SJCRH30 (cell line): ENCODE measurements around the gene RABEP2. TPM values are rescaled to one million over a fixed set of nuclear protein-coding genes. Genes with fewer than 3 reads are reported as not detected.
"Not testable (repeated sequence)": the region's sequence is repeated elsewhere in the genome, so short reads cannot be mapped to it uniquely, and the experiment has no call there.

Experiments
- DNase-seq, 2 experiments: peaks; one replicate each; pipeline ENCODE4 v3.0.0-alpha.2; 2015 to 2020
- H3K27ac ChIP-seq: fragments of 250-450 bp; sonication (Bioruptor Pico); 2 replicates; pipeline ENCODE4 v1.5.1; 2020; ENCODE audit warnings: mild to moderate bottlenecking, moderate library complexity
- H3K27me3 ChIP-seq: fragments of 250-450 bp; sonication (Bioruptor Pico); 2 replicates; pipeline ENCODE4 v1.5.1; 2020; ENCODE audit warnings: mild to moderate bottlenecking, moderate library complexity
- H3K36me3 ChIP-seq: fragments of 250-450 bp; sonication (Bioruptor Pico); 2 replicates; pipeline ENCODE4 v1.5.1; 2020; ENCODE audit warnings: mild to moderate bottlenecking, moderate library complexity
- H3K4me1 ChIP-seq: fragments of 250-450 bp; sonication (Bioruptor Pico); 2 replicates; pipeline ENCODE4 v1.5.1; 2020; ENCODE audit warnings: mild to moderate bottlenecking, moderate library complexity
- H3K4me3 ChIP-seq: fragments of 250-450 bp; sonication (Bioruptor Pico); 2 replicates; pipeline ENCODE4 v1.5.1; 2020; ENCODE audit warnings: mild to moderate bottlenecking, moderate library complexity
- H3K9me3 ChIP-seq: fragments of 250-450 bp; sonication (Bioruptor Pico); replicated peaks from 2 replicates; pipeline ENCODE4 v1.5.1; 2020; ENCODE audit warnings: mild to moderate bottlenecking, moderate library complexity
- total RNA-seq: library from RNA; depleted of rRNA; stranded (reverse); fragments of >200 nt; shearing (Covaris generic); gene quantifications from 2 replicates; pipeline ENCODE4 v1.2.3, GENCODE V29; 2014; rRNA removed

RABEP2 gene, protein sequence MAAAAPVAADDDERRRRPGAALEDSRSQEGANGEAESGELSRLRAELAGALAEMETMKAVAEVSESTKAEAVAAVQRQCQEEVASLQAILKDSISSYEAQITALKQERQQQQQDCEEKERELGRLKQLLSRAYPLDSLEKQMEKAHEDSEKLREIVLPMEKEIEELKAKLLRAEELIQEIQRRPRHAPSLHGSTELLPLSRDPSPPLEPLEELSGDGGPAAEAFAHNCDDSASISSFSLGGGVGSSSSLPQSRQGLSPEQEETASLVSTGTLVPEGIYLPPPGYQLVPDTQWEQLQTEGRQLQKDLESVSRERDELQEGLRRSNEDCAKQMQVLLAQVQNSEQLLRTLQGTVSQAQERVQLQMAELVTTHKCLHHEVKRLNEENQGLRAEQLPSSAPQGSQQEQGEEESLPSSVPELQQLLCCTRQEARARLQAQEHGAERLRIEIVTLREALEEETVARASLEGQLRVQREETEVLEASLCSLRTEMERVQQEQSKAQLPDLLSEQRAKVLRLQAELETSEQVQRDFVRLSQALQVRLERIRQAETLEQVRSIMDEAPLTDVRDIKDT
- 7.4 and 8.1 TPM in 2 replicates for total RNA-seq

- peak; percentile 92 to 94 for DNase-seq
- Histone ChIP-seq H3K36me3 (no peaks in the 10 kb centered on the region), H3K27ac (peak within 1 kb of the TSS; percentile 93), H3K9me3 (no peaks in the 10 kb centered on the region), H3K4me1 (no peaks in the 10 kb centered on the region), H3K27me3 (no peaks in the 10 kb centered on the region), H3K4me3 (peak within 1 kb of the TSS; percentile 86)
These were observed at the start of gene RABEP2 for GRCh38 chr16:28924762-28925385. RABEP2 (minus strand) TSS chr16:28925238; CDS start chr16:28925163, 75 bp downstream.

- no peaks in the 10 kb centered on the region for H3K4me1 ChIP-seq
- peak; percentile 95 for DNase-seq
These were observed 49.6 kb upstream of the RABEP2 start, which contains the start of gene SPNS1 for GRCh38 chr16:28974437-28975157. SPNS1 (plus strand) TSS chr16:28974778; CDS start chr16:28975152, 374 bp downstream.

GRCh38 chr16:28974007-28974436 lies 49.0 kb upstream of the RABEP2 start:
- peak; percentile 73 to 74 for DNase-seq
- Histone ChIP-seq H3K4me1 (no peaks in the 10 kb centered on the region), H3K36me3 (no peaks in the 10 kb centered on the region), H3K4me3 (peak overlapping the region; percentile 83), H3K9me3 (no peaks in the 10 kb centered on the region), H3K27me3 (no peaks in the 10 kb centered on the region), H3K27ac (peak overlapping the region; percentile 54)

More at GRCh38 chr16:28974437-28975157, 49.6 kb upstream of the RABEP2 start, which contains the start of gene SPNS1:
- H3K4me3 ChIP-seq = peak within 1 kb of the TSS; percentile 83
- no peaks in the 10 kb centered on the region for H3K36me3 ChIP-seq
- no peaks in the 10 kb centered on the region for H3K9me3 ChIP-seq
- no peaks in the 10 kb centered on the region for H3K27me3 ChIP-seq
- peak within 1 kb of the TSS; percentile 54 for H3K27ac ChIP-seq

DNA sequence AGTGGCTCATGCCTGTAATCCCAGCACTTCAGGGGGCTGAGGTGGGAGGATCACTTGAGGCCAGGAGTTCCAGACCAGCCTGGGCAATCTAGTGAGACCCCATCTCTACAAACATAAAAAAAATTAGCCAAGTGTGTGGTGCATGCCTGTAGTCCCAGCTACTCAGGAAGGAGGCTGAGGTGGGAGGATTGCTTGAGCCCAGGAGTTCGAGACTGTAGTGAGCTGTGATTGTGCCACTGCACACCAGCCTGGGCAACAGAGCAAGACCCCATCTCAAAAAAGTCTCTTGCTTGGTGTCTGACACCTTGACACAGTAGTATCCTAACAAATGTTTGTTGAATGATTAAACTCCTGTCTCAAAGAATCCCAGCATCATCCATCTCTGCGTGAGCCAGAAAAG lies 44.7 kb upstream of the RABEP2 start:
- not testable (repeated sequence) for DNase-seq, H3K27me3 ChIP-seq, H3K9me3 ChIP-seq, H3K36me3 ChIP-seq, H3K27ac ChIP-seq, H3K4me3 ChIP-seq, H3K4me1 ChIP-seq

- Histone ChIP-seq H3K9me3 (no peaks in the 10 kb centered on the region), H3K36me3 (peaks cover 9% of the 10 kb centered on the region), H3K4me3 (no peak overlapping the region), H3K27ac (no peak overlapping the region), H3K4me1 (no peaks in the 10 kb centered on the region), H3K27me3 (no peaks in the 10 kb centered on the region)
- DNase-seq = no peak
These were observed 42.1 kb upstream of the RABEP2 start for GRCh38 chr16:28967156-28967555.

DNA sequence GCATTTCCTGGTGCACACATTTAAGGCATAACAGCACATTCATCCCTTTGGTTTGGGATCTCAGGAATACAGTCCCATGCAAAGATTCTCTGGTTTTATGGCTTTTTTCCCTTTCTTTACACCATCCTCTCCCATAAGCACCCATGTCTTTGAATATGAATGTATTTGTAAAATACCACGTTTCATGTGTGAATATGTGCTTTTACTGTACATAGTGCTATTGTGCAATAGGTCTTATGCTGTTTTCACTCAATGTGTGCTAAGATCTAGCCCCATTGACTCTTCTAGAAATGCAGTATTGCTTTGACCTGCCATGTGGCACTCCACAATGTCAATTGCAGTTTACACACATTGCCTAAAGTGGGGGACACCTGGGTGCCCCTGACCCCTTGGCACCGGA lies 39.5 kb upstream of the RABEP2 start:
- Histone ChIP-seq H3K27ac (no peak overlapping the region), H3K4me3 (no peak overlapping the region), H3K9me3 (no peaks in the 10 kb centered on the region), H3K4me1 (no peaks in the 10 kb centered on the region), H3K27me3 (no peaks in the 10 kb centered on the region), H3K36me3 (peaks cover 17% of the 10 kb centered on the region)
- no peak for DNase-seq

- no peak overlapping the region for H3K27ac ChIP-seq
- H3K27me3 ChIP-seq = no peaks in the 10 kb centered on the region
- no peaks in the 10 kb centered on the region for H3K4me1 ChIP-seq
- H3K9me3 ChIP-seq = no peaks in the 10 kb centered on the region
- H3K4me3 ChIP-seq = no peak overlapping the region
- peaks cover 17% of the 10 kb centered on the region for H3K36me3 ChIP-seq
- DNase-seq = no peak
These were observed 39.0 kb upstream of the RABEP2 start for GRCh38 chr16:28964072-28964471.

GRCh38 chr16:28958836-28959235 lies 33.8 kb upstream of the RABEP2 start:
- H3K4me3 ChIP-seq = no peak overlapping the region
- H3K4me1 ChIP-seq = no peaks in the 10 kb centered on the region
- no peak overlapping the region for H3K27ac ChIP-seq
- DNase-seq = no peak
- H3K36me3 ChIP-seq = peaks cover 26% of the 10 kb centered on the region
- H3K27me3 ChIP-seq = no peaks in the 10 kb centered on the region
- no peaks in the 10 kb centered on the region for H3K9me3 ChIP-seq

GRCh38 chr16:28958216-28958615 lies 33.2 kb upstream of the RABEP2 start:
- H3K9me3 ChIP-seq = no peaks in the 10 kb centered on the region
- no peak for DNase-seq
- H3K4me1 ChIP-seq = no peaks in the 10 kb centered on the region
- H3K4me3 ChIP-seq = no peak overlapping the region
- no peak overlapping the region for H3K27ac ChIP-seq
- no peaks in the 10 kb centered on the region for H3K27me3 ChIP-seq
- peaks cover 30% of the 10 kb centered on the region for H3K36me3 ChIP-seq

GRCh38 chr16:28951410-28951943 lies 26.4 kb upstream of the RABEP2 start:
- Histone ChIP-seq H3K4me1 (no peaks in the 10 kb centered on the region), H3K27me3 (no peaks in the 10 kb centered on the region), H3K27ac (peak overlapping the region; percentile 53), H3K4me3 (peak overlapping the region; percentile 87), H3K9me3 (no peaks in the 10 kb centered on the region), H3K36me3 (peaks cover 18% of the 10 kb centered on the region)
- peak; percentile 26 to 28 for DNase-seq

DNA sequence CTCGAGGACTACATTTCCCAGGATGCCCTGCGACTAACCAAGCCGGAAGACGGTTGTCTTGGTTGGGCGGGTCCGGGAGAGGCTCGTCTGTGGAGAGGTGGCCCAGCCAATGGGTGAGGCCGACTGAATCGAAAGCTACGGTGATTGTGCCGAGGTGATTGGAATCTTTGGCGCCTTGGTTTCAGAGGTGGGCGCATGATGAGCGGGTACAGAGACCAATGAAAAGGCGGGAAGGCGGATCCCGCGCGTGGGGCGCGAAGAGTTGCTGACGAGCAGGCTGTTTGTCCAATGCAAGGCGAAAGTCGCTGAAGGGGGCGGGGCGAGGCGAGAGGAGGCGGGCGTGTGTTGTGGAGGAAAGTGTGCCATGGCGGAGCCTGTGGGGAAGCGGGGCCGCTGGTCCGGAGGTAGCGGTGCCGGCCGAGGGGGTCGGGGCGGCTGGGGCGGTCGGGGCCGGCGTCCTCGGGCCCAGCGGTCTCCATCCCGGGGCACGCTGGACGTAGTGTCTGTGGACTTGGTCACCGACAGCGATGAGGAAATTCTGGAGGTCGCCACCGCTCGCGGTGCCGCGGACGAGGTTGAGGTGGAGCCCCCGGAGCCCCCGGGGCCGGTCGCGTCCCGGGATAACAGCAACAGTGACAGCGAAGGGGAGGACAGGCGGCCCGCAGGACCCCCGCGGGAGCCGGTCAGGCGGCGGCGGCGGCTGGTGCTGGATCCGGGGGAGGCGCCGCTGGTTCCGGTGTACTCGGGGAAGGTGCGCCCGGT lies 25.8 kb upstream of the RABEP2 start, which contains the start of gene NFATC2IP:
Gene NFATC2IP, plus strand, starts transcription at position 290 of the 762 bp plus-strand sequence. Its CDS starts 75 bp downstream, at position 365.
- H3K27ac ChIP-seq = peak within 1 kb of the TSS; percentile 53
- DNase-seq = peak; percentile 99

GRCh38 chr16:28946681-28947080 lies 21.6 kb upstream of the RABEP2 start:
- H3K27me3 ChIP-seq = no peaks in the 10 kb centered on the region
- no peaks in the 10 kb centered on the region for H3K36me3 ChIP-seq
- no peaks in the 10 kb centered on the region for H3K4me1 ChIP-seq
- no peak for DNase-seq
- no peak overlapping the region for H3K4me3 ChIP-seq
- H3K9me3 ChIP-seq = no peaks in the 10 kb centered on the region
- H3K27ac ChIP-seq = no peak overlapping the region

More for the DNA sequence above, 25.8 kb upstream of the RABEP2 start, which contains the start of gene NFATC2IP:
- Histone ChIP-seq H3K4me1 (no peaks in the 10 kb centered on the region), H3K9me3 (no peaks in the 10 kb centered on the region), H3K4me3 (peak within 1 kb of the TSS; percentile 87), H3K36me3 (peaks cover 15% of the 10 kb centered on the region), H3K27me3 (no peaks in the 10 kb centered on the region)

DNA sequence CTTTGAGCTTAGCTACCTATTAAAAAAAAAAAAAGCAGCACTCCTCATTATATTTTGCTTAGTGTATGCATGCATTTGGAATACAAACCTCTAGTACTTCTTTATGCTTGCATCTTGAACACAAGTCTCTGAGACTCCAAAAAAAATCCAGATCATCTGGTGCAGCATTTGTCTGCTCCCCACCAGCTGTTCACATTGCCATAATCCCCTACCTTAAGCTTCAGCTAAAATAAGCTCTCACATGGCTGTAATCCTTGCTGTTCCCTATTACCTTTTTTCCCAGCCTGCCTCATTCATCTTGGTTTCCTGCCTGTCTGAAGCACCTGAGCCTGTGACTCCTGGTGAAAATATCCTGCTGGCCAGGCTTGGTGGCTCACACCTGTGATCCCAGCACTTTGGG lies 18.2 kb upstream of the RABEP2 start:
- H3K27me3 ChIP-seq = no peaks in the 10 kb centered on the region
- no peak overlapping the region for H3K4me3 ChIP-seq
- peak in 1 of 2 experiments; percentile 44 for DNase-seq
- no peaks in the 10 kb centered on the region for H3K4me1 ChIP-seq
- no peaks in the 10 kb centered on the region for H3K9me3 ChIP-seq
- H3K27ac ChIP-seq = no peak overlapping the region
- H3K36me3 ChIP-seq = no peaks in the 10 kb centered on the region
